Stimulated activated CD4-positive, alpha-beta T cell treated with anti-CD3 and anti-CD28 coated beads, Interleukin-15, amount 100 ng/mL, for 1 hour (primary cell): ENCODE measurements around the gene NEDD4L.
"Not testable (repeated sequence)": the region's sequence is repeated elsewhere in the genome, so short reads cannot be mapped to it uniquely, and the experiment has no call there.

Experiments used
- DNase-seq, 2 donors: peaks; one replicate each; pipeline ENCODE4 v3.0.0-alpha.2; 2020; ENCODE audit warnings: low read depth in 1 of 2, low spot score in 1 of 2

The NEDD4L gene

DNA sequence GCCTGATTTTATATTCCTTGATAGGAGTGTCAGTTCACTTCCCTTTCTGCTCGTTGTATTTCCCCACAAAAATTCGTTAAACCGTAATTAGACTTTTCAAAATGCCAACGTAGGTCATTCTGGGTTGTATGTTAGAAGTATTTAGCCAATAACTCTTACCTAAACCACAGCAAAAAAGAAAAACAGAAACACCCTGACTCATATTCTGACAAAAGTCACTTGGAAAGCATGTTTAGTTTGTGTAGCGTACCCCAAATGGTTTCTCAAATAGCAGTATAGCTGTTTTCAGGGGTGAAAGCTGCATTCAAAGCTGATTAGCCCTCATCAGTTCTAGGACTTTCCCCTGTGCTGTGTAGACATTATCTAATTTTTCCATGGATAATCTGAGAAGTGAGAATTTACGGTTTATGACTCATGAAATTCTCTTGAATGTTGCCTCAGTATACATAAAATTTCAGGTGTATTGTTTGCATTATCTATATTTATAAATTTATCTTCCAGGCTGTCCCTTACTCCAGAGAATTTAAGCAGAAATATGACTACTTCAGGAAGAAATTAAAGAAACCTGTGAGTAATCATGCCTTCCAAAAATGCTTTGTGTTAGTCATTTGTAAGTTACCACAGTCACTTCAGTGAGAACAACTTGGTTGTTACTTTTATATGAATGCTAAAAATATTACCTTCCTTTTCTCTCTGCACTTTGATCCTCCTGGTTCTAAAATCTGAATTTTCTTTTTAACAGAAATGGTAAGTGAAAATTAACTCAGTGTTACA is 319.9 kb downstream of the NEDD4L start:
- DNase-seq: no peak

DNA sequence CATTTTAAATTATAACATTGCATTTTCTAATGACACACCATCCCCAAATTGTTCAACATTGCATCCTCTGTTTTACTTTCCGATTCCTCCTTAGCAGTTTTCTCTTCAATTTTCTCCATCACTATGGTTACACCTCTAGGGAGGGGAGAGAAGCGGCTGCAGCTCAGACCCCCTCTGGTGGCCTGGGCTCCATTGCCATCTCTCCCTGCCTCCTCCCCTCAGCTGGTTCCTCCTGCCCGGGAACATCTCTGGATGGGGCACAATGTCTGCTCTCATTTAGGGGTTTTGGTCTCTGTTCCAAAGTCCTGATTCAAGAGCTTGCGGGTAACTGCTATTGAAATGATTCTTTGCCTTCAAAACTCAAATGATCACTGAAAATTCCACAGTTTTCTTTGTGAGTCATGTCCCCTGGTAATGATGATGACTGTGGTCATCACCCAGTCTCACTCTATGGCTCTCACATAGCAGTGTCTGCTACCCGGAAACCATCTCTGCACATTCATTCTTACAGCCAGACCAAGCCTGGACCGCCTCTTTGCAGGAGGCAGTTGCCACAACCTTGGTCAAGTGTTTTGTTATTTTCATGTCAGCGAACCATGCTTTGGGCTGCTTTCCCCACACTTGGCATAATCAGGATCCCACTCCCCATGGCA is 321.0 kb downstream of the NEDD4L start:
- no peak for DNase-seq

DNA sequence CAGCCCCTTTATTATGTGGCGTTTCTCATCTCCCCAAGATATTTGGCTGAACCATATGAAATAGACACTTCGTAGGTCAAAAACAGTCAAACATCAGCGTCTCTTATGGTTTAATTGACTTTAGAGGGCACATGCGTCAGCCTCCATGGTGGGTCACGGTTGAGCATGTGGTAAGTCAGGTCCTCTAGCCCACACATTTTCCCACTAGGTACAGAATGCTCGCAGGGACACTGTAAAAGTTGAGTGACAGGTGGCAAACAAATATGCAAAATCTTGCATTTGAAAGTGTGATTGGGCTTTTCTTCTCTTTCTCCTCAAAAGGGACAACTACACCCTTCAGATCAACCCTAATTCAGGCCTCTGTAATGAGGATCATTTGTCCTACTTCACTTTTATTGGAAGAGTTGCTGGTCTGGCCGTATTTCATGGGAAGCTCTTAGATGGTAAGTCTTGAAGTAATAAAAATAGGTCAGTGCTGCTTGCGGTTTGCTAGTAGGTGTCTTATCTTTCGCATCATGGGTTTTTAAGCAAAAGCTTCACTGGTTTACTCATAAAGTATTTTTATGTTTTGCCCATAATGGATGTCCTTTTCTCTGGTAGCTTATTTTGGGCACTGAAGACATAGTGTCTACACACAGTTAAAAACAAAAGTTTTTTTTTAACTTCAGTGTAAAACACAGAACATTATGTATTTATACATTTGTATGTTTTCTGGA is 323.6 kb downstream of the NEDD4L start:
- no peak for DNase-seq

DNA sequence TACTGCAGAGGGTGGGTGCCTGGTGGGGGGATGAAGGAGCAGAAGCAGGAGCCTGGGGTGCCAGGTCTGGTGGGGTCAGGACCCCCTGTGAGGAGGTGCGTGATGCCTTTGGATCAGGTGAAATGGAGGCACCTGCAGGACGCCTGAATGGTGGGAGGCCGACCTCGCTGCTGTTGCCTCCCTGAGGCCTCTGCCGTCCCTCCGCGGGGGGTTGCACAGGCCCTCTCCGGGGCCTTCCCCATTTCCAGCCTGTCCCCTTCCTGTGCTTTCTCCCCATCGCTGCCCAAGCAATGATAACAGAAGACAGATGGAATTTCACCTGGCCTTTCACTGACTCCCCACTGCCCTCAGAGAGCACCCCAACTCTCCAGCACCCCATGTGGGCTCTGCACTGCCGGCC is 325.6 kb downstream of the NEDD4L start:
- no peak for DNase-seq

DNA sequence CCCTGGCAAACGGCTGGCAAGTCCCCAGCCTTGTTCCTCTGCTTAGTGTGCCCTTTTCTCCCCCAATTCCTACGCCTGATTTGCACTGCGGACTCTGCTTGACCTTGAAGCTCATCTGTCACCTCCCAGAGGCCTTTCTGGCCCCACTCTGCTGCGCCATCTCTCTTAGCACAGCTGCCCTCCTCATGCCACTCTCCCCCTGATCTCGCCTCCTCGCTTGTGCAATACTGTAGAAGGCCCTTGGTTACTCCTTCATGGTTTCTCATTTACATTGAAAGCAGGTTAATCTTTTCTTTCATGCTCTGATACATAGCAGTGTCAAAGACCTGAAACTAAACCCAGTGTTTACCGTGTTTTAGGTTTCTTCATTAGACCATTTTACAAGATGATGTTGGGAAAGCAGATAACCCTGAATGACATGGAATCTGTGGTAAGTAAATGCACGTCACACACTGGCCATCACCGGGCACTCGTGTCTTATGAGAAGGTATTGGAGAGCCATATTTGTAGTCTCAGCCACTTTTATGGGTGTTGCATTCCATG is 326.1 kb downstream of the NEDD4L start:
- DNase-seq: no peak

DNA sequence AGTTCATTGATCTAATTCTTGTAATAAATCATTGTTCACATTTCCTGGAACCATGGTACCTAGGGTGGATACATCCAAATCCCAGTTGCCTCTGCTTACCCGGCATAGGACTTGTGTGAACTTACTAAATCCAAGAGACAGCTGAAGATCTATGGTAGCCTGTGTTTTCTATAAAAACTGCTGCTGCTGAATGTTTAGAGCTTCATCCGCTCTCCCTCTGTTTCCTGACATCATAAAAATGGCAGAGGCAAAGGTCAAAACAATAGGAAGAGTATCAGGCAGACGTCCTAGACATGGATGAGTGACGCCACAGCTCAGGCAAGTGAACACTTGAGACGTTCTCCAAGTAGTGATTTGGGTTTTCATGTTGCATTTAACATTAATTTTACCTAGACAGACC is 326.6 kb downstream of the NEDD4L start:
- no peak for DNase-seq

DNA sequence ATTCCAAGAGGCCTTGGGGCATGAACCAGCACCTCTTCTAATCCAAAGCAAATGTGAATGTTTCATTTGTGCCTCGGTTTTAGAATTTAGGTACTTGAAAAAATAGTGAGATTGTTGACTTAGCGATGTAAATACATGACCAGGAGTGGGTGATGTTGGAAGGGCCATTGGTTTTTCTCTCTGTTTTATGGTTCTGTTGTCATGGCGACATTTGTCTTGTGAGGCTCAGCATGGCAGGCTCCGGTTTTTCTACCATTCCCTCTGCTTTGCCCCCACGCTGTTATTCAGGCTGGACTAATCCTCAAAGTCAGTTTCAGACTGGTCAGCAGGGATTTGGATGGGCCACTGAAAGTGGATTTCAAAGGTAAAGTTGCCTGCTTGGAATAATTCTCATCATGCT is 329.5 kb downstream of the NEDD4L start:
- DNase-seq: no peak

DNA sequence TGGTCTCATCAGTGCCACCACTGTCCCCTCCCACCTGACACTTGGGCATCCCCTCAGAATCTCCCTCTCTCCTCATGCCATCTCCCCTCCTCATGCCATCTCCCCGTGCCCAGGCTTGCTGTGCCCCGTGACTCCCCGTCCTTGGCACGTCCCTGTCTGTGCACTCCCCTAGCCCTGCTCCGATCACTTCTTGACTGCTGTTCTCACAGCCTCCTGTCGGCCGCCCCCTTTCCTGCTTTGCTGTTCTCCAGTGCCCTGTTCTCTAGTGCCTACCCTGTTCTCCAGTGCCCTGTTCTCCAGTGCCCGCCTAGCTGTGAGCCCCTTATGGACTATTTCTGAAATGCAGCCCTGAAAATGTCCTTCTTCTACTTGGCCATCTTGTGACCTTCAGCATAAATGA is 331.0 kb downstream of the NEDD4L start:
- no peak for DNase-seq

DNA sequence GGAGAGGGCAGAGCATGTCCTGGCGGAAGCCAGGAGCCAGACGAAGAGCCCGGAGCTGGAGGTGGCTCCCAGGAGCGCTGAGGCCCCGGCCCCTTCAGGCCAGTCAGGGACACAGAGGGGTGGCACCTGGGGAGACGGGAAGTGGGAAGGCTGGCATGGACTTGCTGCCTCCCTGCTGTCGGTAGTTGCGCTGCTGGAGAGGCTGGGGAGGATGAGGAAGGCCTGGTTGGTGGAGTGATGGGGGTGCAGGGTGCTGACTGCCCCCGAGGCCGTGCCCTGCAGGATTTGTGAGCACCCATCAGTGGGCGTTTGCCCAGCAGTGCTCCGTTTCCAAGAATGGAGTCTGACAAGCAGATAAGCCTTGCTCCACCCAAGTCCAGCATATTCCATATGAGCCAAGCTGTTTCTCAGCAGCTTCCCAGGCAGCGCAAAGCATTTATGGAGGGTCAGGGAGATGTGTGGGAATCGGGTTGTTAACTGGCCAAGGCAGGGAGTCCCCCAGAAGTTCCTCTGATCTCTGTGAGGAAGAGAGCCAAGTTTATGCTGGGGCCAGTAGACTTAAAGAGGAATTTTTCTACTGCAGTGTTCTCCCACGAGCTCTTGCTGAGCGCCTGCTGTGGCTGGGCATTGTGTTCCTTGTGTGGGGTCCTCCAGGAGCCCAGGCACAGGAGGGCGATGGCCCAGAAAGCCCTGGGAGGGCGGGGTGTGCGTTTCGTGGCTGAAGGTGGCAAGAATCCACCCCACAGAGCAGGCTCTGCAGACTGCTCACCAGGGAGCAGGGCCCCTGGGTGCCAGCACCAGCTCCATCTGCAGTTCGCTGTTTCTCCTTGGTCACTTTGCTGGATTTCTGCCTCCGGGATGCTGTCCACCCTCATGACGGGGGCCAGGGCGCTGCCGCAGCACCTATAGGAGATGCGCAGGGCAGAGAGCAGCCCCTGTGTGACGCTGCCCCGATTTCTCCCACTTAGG is 334.7 kb downstream of the NEDD4L start:
- no peak for DNase-seq

DNA sequence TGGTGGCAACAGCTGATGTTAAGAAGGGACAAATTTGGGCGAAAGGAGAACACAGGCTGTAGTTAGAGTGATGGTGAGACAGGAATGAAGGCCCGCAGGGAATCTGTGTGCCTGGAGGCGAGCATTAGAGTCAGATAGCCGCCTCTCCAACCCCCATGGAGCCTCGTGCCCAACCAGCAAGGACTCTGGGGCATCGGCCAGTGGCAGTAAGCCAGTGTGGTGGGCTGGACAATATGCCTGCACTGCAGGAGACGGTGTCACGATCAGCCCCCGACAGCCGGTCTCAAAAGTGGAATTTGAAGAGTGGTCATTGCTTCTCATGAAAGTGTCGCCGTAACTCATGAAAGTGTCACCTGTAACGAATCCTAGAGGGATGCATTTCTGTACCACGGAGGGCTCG is 335.4 kb downstream of the NEDD4L start:
- no peak for DNase-seq

DNA sequence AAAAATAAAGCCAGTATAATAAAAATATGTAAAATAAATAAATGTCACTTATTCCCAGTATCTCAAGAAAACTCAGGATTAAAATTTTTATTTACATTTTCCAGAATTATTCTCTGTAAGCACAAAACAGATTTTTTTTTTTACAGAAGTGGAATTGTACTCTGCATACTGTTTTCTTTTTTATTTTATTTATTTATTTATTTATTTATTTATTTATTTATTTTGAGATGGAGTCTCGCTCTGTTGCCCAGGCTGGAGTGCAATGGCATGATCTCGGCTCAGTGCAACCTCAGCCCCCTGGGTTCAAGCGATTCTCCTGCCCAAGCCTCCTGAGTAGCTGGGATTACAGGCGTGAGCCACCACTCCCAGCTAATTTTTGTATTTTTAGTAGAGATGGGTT is 336.1 kb downstream of the NEDD4L start:
- DNase-seq: not testable (repeated sequence)

DNA sequence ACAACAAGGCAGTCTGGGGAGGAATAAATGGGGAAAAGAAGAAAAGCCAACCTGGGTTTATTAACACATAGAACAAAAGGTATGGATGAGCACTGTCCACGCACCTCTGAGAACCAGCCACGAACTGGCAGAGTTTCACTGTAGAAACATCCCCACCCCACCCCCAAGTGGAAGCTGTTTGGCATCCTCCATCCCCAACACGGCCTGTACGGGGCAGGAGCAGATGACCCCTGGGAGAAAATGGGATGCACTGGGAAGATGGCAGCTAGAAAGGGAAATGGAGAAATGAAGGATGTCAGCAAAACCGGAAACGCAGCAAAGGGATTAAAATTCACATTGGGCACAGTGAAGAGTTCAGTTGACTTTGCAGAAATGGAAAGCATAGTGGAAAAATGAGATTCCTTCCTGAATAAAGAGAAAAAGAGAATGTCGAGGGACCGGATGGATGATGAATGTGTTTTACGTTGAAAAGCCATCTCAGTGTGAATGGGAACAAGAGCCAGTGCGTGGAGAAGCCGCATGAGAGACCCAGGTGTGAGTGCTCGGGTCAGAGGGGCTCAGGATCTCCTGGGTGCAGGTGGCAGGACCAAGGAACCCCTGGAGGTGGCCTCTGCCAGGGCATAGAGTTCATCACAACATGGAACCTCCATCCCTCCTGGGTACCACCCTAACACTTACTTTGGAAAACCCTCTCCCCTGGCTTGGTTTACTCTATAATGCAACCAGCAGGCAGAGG is 337.8 kb downstream of the NEDD4L start:
- no peak for DNase-seq

DNA sequence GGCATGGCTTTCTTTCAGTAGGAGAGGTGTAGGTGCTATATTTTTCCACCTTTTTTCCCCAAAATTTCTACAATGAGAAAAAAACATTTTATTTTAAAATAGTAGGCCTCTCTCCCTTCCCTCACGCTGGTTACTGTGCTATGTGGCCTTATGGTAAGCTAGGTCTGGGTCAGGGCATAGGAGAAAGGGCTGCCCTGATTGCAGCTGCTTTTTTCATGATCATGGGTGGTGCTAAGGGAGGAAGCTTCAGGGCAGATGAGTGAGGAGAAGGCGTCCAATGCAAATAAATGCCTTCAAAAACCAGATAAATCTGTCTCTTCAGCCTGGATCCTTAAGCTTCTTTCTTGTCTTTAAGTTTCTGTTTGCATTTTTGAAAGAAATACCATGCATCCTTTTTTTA is 338.4 kb downstream of the NEDD4L start:
- DNase-seq: no peak

DNA sequence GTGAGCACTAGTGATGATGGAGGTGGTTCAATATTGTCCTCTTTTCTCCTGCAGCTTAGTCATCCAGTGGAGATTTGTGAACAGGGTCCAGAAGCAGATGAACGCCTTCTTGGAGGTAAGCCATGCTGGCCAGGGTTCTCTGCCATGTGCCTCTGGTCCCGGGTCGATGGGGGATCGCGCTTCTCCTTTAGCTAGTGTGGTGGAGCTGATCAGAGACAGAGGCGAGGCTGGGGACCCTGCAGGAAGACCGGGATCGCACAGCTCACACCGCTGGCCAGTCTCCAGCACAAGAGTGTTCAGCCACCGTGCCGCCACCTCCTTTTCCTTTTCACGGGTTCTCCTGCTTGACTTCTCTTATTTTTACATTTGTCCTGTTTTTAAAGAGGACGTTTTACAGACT is 341.4 kb downstream of the NEDD4L start:
- no peak for DNase-seq

DNA sequence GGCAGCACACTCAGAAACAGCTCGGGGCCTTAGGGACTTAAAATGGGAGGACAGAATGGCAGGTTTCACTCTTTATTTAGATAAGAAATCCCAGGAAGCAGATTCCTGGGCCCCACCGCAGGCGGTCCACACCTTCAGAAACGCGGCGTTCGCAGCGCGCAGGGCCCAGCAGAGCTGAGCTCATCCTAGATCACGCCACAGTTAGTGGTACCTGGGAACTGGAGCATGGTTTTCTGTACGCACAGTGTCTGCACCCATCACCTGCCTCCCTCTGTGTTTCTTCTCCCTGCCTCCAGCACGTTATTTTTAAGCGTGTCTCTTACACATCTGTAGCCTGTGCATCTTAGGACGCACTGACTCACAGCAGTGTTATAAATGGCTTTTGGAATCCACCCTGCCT is 342.8 kb downstream of the NEDD4L start:
- no peak for DNase-seq

DNA sequence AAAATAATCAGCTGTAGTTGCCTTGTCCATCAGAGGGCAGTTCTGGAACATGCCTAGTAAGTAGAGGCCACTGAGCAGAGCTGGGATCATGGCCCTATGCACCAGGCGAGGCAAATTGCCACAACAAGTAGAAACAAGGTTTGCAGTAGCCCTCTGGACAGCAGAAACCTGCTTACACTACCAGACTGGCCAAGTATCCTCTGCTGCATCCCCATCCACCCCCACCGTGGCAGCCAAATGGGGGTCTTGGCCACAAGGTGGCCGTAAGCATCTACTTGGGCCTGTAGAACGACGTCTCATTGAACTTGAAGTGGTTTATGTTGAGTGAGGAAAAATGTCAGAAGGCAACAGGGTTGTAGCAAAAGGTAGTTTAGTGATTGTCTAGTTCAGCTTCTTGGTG is 343.7 kb downstream of the NEDD4L start:
- no peak for DNase-seq

DNA sequence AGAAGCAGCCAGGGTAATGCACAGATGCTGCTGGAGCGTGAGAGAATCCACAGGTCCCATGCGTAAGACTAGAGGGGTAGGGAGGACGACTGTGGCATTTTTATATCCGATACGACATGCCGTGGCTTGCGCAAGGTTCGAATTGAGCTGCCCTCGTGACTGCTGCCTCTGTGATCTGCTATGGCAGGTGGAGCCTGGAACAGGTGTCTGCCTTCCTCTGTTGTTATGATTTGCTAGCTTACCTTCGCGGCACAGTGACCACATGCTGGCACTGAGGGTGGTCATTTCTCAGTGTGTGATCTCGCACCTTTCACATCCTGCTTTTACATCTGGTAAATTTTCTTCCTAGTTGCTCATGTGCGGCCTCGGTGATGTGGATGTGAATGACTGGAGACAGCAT is 344.7 kb downstream of the NEDD4L start:
- DNase-seq: no peak

DNA sequence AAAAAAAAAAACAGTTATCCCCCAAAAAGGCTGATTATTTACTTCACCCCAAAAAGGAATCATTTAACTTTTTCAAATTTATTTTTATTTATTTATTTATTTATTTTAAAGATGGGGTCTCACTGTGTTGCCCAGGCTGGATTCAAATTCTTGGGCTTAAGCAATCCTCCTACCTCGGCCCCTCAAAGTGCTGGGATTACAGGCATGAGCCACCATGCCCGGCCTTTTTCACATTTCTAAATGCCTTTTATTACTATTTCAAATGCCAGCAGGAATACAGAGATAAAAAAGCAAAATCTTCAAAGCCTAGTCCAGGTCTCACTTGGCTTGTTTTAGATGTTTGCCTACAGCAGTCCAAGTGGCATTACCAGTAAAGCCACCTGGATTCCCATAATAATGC is 345.7 kb downstream of the NEDD4L start:
- DNase-seq: no peak

DNA sequence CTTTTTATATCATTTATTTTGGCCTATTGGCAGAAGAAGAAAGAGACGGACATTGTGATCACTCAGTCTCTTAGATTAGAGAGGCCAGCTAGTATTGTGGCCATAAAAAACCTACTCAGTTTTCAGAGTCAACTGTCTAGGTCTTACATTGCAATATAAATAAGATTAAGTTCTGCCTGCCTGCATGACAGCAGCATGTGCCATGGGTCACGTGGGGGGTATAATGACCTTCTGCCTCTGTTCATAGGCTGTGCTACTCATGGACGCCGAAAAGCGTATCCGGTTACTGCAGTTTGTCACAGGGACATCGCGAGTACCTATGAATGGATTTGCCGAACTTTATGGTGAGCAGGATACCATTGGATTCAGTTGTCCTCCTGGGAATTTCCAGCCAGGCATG is 346.4 kb downstream of the NEDD4L start:
- no peak for DNase-seq

DNA sequence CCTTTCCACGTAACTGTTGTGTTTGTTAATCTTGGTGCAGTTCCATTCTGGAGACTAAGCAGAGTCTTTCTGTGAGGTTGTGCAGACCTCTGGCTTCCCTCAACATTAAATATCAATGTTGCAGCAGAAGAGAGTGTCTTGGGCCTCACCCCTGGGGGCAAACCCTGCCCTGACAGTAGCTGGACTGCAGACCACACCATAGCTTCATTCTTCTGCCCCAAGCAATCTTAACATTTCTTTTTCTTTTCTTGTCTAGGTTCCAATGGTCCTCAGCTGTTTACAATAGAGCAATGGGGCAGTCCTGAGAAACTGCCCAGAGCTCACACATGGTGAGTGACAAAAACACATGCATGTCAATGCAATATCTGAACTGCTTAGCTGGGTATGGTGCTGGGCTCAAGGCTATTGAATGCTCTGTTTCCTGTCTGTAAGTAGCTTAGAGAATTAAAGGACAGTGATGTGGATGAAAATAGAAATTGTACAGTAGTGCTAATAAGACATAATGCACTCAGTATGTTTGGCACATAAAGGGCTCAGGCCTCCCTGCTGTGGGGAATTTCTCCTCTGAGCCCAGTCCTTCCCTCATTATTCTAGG is 347.3 kb downstream of the NEDD4L start:
- DNase-seq: no peak
